ENCODE results near the gene MAEA.

The MAEA gene

GRCh38 chr4:1300466-1301455, 11.1 kb downstream of the MAEA start:
- no peak for DNase-seq (ENCODE audit: low read depth)

GRCh38 chr4:1302159-1302558, 12.5 kb downstream of the MAEA start:
- DNase-seq (ENCODE audit: low read depth), result no peak

GRCh38 chr4:1305261-1305711, 15.6 kb downstream of the MAEA start:
- no peak for DNase-seq (ENCODE audit: low read depth)

DNA sequence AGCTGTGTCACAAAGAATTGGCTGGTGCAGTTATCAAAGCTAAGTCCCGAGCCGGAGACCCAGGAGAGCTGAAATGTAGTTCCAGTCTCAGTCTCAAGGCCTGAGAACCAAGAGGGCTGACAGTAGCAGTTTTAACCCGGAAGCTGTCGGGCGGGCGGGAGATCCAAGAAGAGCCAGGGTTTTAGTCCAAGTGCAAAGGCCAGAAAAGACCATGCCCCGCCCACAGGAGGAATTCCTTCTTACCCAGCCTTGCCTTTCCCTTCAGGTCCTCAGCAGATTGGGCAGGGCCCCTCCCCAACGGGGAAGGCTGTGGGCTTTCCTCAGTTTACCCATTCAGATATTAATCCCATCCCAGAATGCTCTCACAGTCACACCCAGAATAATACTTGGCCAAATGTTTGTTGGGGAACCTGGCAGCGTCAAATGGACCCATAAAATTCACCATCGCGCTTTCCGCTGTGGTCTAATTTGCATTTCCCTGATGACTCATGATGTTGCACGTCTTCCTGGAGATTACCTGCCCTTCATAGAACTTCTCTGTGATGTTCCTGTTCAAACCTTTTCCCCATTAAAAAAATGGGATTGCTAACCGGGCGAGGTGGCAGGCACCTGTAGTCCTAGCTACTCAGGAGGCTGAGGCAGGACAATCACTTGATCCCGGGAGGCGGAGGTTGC, 16.2 kb downstream of the MAEA start:
- no peak for DNase-seq (ENCODE audit: low read depth)

- DNase-seq (ENCODE audit: low read depth), result no peak
Measured at GRCh38 chr4:1307951-1308735, 18.5 kb downstream of the MAEA start.

DNA sequence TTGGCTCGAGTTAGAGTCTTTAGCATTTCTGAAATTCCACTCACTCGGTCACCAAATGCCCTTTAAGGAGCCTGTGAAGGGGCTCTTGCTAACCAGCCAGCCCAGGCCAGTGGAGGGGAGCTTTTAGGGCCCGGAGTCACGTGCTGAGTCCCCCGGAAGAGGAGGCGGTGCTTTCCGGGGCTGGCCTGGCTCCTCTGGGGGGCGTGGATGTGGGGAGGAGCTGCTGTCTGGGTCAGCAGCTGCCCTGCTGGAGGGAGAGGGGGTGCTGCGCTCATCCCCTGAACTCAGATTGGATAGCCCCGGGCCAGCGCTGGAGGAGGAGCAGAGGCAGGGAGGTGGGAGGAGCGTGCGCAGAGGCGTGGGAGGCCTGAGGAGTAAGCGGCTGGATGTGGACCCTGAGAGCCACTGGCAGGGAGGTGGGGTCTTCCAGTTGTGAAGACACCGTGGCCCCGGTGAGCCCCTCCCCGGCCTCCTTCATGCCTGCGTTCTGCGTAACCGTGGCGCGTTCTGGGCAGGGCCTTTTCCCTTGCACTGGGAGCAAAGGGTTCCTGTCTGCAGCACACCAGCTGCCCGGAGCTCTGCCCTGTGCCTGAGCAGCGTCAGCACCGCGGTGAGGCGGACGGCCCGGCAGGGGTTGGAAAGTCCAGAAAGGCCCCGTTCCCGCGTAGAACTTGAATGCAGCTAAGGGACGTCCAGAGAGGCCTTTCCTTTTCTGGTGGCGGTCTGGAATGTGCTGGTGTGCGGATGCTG, 19.7 kb downstream of the MAEA start:
- DNase-seq (ENCODE audit: low read depth), result peak; percentile 74

DNA sequence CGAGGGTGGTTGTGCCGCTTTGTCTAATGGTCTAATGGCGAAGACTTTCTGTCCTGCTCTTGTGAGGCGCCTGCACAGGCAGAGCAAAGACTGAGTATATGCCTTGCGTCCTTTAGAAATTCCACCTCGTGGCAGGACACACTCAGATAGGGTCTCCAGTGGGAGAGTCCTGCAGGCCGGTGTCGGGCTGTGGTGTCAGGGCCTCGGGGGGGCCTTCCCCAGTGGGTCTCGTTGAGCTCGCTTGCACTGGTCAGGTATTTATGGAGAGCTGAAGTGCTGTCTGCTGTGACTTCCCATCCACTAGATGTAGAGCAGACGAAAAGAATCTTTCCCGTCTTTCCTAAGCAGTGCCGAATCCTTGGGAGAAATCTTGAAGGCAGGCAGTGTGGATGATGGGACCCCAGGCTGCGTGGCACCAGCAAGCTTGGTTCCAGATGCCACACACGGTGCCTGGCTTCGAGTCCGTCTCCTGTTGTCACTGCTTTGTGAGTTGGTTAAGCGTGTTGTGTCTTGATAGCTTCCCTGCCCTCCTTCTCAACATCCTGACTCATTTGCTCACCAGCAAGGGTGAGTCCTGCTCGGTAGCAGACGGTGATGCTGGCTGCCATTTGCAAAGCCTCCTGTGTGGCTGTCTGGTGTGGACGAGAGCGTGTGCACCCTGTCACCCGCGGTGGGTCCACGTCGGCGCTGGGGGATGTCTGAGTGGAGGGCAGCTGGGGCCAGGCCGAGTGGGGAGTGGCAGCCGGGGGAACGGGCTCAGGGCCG, 20.5 kb downstream of the MAEA start:
- DNase-seq (ENCODE audit: low read depth), result no peak

DNA sequence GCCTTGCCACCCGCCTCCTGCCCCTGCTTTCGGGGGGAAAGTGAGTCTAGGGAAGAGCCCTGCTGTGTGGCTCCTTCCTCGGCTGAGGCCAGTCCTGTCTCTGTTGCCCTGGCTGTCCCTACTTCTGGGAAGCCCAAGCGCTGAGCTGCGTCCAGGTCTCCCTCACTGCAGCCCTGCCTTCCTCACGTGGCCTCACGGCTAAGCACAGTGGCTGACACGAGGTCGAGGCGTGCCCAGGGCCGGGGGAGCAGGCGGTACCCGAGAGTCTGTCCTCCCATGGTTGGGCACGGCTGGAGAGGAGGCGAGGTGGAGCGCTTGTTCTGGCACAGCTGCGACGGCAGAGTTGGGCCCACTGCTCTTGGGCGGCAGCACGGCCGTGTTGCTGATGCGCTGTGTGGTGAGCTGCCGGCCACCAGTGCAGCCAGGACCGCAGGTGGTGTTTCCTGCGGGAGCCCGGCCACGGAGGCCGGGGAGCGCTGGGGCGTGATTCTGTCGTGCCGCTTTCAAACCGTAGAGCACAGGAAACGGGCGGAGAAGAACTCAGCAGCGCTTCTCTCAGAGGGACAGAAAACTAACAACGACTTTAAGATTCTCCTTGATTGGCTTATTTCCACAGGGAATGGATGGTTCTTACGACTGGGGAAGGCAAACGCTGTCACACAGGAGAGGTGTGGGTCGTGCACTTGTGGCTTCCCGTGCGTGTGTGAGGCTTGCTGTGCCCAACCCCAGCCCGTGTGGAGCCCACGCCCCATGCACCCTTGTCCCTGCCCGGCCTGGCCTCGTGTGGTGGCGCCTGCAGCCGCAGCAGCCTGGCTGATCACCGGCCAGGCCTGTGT, 21.3 kb downstream of the MAEA start:
- no peak for DNase-seq (ENCODE audit: low read depth)

DNA sequence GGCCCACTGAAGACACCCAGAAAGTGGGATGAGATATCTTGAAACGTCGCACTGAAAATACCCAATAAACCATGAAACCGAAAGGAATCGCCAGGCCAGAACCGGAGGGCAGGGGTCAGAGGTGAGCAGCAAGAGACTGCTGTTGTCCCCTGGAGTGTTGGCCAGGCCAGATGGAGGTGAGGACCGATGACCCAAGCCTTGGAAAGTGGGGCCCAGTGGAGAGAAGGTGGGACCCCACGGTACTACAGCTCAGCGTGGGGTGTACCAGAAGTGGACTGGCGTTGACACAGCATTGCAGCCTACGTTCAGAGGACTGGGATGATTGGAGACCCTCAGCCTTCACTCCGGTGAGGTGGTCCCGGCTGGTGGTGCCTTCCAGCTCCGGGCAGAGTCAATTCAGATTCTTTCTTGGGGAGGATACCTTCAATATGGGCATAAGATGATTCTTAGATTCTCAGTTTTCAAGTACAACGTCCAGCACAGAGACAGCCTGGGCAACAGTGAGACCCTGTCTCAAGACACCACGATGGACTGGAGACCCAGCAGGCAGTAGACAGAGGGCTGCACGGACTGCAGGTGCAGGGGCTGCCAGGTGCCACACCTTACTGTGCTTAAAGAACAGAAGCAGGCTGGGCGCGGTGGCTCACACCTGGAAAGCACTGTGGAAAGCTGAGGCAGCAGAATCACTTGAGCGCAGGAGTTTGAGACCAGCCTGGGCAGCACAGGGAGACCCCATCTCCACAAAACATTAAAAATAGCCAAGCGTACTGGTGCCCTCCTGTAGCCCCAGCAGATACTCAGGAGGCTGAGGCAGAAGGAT, 23.3 kb downstream of the MAEA start:
- DNase-seq (ENCODE audit: low read depth), result no peak

- no peak for DNase-seq (ENCODE audit: low read depth)
Measured at GRCh38 chr4:1315306-1315705, 25.6 kb downstream of the MAEA start.

GRCh38 chr4:1315836-1316536, 26.3 kb downstream of the MAEA start:
- no peak for DNase-seq (ENCODE audit: low read depth)

- DNase-seq (ENCODE audit: low read depth), result no peak
Measured at GRCh38 chr4:1316537-1317168, 27.0 kb downstream of the MAEA start.

DNA sequence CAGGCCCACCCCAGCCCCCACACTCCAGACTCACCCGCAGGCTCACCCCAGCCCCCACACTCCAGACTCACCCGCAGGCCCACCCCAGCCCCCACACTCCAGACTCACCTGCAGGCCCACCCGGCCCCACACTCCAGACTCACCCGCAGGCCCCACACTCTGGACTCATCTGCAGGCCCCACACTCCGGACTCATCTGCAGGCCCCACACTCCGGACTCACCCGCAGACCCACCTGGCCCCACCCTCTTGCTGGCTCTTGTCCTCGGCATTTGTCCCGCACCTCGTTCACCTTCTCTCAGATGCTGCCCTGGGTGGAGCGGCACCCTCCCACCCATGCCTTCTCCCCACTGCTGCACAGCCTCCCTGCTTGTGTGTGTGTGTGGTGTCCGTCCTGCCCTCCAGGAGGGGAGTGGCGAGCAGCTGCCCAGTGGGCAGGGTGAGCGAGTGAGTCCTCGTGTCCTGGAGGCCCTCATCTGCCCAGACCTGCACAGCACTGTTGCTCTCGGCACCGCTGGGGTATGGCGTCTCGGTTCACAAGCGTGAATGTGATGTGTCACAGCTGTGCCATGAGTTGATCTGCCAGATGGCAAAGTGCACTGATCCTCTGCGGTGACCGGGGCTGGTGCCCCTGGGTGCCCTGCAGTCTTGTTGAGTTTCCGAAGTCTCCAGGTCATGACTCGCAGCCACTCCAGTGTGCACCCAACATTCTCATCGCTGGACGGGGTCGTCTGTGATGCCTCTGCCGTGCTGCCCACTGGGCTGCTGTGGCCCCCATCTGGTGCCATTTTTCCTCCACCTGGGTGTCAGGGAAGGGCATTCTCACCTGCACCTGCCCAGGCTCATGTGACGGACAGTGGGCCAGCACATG, 27.7 kb downstream of the MAEA start:
- DNase-seq (ENCODE audit: low read depth), result no peak

GRCh38 chr4:1318046-1318375, 28.3 kb downstream of the MAEA start:
- no peak for DNase-seq (ENCODE audit: low read depth)

DNA sequence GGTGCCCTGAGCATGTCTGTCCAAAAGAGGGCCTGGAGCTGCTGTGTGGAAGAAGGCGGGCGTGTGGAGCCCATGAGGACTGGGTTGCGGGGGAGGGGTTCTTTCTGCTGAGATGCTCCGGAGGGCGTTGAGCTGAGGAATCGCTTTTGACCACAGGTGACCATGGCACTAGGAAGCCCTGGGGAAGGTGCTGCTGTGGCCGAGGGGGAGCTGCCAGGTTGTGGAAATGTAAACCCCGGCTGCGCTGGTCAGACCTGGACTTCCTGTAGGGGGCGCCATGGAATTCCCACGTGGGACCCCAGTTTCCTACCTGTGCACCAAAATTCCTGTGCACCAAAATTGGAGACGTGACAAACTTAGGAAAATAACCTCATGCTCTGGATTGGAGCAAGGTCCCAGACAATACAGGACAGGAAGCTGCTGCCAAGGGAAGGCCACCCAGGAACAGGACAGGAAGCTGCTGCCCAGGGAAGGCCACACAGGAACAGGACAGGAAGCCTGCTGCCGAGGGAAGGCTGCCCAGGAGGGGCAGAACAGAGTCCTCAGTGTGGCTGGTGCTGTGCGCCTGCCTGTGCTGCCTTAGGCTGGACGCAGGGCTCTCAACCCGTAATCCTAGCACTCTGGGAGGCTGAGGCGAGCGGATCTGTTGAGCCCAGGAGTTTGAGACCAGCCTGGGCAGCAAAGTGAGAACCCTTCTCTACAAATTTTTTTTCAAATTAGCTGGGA, 29.0 kb downstream of the MAEA start:
- DNase-seq (ENCODE audit: low read depth), result no peak

- DNase-seq (ENCODE audit: low read depth), result no peak
Measured at GRCh38 chr4:1321486-1321885, 31.8 kb downstream of the MAEA start.

Measured in GM04503 (cell line).